ENCODE measurements around the gene DCANP1. TPM values are rescaled to one million over a fixed set of nuclear protein-coding genes. Genes with fewer than 3 reads are reported as not detected.

The DCANP1 gene
- total and polyA plus RNA-seq, 2 donors (not counting 1 experiment from before 2014, with no cell fraction given) = not detected

- Histone ChIP-seq H2AFZ (ENCODE audit: low read length) (peak within 1 kb of the TSS; percentile 97), H3K9ac (ENCODE audit: insufficient read depth, low read length) (peak within 1 kb of the TSS; percentile 88), H3K4me2 (ENCODE audit: extremely low read depth, insufficient read depth, low read length) (peak within 1 kb of the TSS; percentile 94), H3K4me3 (replicated peaks in 1 of 4; ENCODE audit: control extremely low read depth in 1 of 4, insufficient read depth in 1 of 4, low read depth in 3 of 4, low read length in 4 of 4) (peak within 1 kb of the TSS; percentile 72 to 86 (median 76)), H3K9me3 (ENCODE audit: control insufficient read depth, insufficient read depth, low read depth, low read length) (no peaks in the 10 kb centered on the region), H3K79me2 (ENCODE audit: control insufficient read depth, insufficient read depth, low read length) (peaks cover 49% of the 10 kb centered on the region), H4K20me1 (ENCODE audit: control insufficient read depth, extremely low read depth, insufficient read depth, low read length) (no peaks in the 10 kb centered on the region), H3K36me3 (ENCODE audit: control insufficient read depth, insufficient read depth, low read length) (no peaks in the 10 kb centered on the region), H3K27ac (ENCODE audit: insufficient read depth, low read length) (peak within 1 kb of the TSS; percentile 93), H3K4me1 (ENCODE audit: control insufficient read depth, extremely low read depth, insufficient read depth, low read length) (peaks cover 6% of the 10 kb centered on the region), H3K27me3 (ENCODE audit: control insufficient read depth, insufficient read depth, low read length) (no peaks in the 10 kb centered on the region)
- DNase-seq (ENCODE audit: low read depth in 2 of 2) = peak; percentile 83 to 85
- TF ChIP-seq CTCF (conservative IDR thresholded peaks at IDR 0.05 in 1 of 2, IDR thresholded peaks at IDR 0.05 in 1 of 2; ENCODE audit: low read depth in 1 of 2, low read length in 2 of 2) (no peak), EZH2 (IDR thresholded peaks at IDR 0.05; ENCODE audit: low read length, missing control alignments) (no peak)
Observed at GRCh38 chr5:135398855-135399793, 48.0 kb downstream of the DCANP1 start, which contains the start of gene MACROH2A1. TSS of gene MACROH2A1 (minus strand) at chr5:135399231. CDS start at chr5:135389093, 10,138 bp downstream.

- peak overlapping the region; percentile 93 for H3K27ac ChIP-seq (ENCODE audit: insufficient read depth, low read length)
- peak overlapping the region; percentile 94 for H3K4me2 ChIP-seq (ENCODE audit: extremely low read depth, insufficient read depth, low read length)
- H3K27me3 ChIP-seq (ENCODE audit: control insufficient read depth, insufficient read depth, low read length) = no peaks in the 10 kb centered on the region
- H4K20me1 ChIP-seq (ENCODE audit: control insufficient read depth, extremely low read depth, insufficient read depth, low read length) = no peaks in the 10 kb centered on the region
- no peak overlapping the region for H2AFZ ChIP-seq (ENCODE audit: low read length)
- peak overlapping the region; percentile 72 to 86 (median 76) for H3K4me3 ChIP-seq (replicated peaks in 1 of 4; ENCODE audit: control extremely low read depth in 1 of 4, insufficient read depth in 1 of 4, low read depth in 3 of 4, low read length in 4 of 4)
- H3K9ac ChIP-seq (ENCODE audit: insufficient read depth, low read length) = peak overlapping the region; percentile 88
- TF ChIP-seq CTCF (conservative IDR thresholded peaks at IDR 0.05 in 1 of 2, IDR thresholded peaks at IDR 0.05 in 1 of 2; ENCODE audit: low read depth in 1 of 2, low read length in 2 of 2) (no peak), EZH2 (IDR thresholded peaks at IDR 0.05; ENCODE audit: low read length, missing control alignments) (no peak)
- DNase-seq (ENCODE audit: low read depth in 2 of 2) = peak; percentile 26 to 43
- H3K9me3 ChIP-seq (ENCODE audit: control insufficient read depth, insufficient read depth, low read depth, low read length) = no peaks in the 10 kb centered on the region
- peaks cover 57% of the 10 kb centered on the region for H3K79me2 ChIP-seq (ENCODE audit: control insufficient read depth, insufficient read depth, low read length)
- peaks cover 13% of the 10 kb centered on the region for H3K4me1 ChIP-seq (ENCODE audit: control insufficient read depth, extremely low read depth, insufficient read depth, low read length)
- no peaks in the 10 kb centered on the region for H3K36me3 ChIP-seq (ENCODE audit: control insufficient read depth, insufficient read depth, low read length)
Observed at GRCh38 chr5:135398160-135398854, 48.8 kb downstream of the DCANP1 start.

- H3K9me3 ChIP-seq (ENCODE audit: control insufficient read depth, insufficient read depth, low read depth, low read length) = no peaks in the 10 kb centered on the region
- DNase-seq (ENCODE audit: low read depth in 2 of 2) = no peak
- H3K36me3 ChIP-seq (ENCODE audit: control insufficient read depth, insufficient read depth, low read length) = no peaks in the 10 kb centered on the region
- H3K4me3 ChIP-seq (replicated peaks in 1 of 4; ENCODE audit: control extremely low read depth in 1 of 4, insufficient read depth in 1 of 4, low read depth in 3 of 4, low read length in 4 of 4) = peak overlapping the region in 3 of 4 experiments; percentile 72 to 86 (median 76)
- H2AFZ ChIP-seq (ENCODE audit: low read length) = no peak overlapping the region
- H3K27ac ChIP-seq (ENCODE audit: insufficient read depth, low read length) = no peak overlapping the region
- no peaks in the 10 kb centered on the region for H4K20me1 ChIP-seq (ENCODE audit: control insufficient read depth, extremely low read depth, insufficient read depth, low read length)
- H3K4me1 ChIP-seq (ENCODE audit: control insufficient read depth, extremely low read depth, insufficient read depth, low read length) = peaks cover 24% of the 10 kb centered on the region
- peak overlapping the region; percentile 94 for H3K4me2 ChIP-seq (ENCODE audit: extremely low read depth, insufficient read depth, low read length)
- no peaks in the 10 kb centered on the region for H3K27me3 ChIP-seq (ENCODE audit: control insufficient read depth, insufficient read depth, low read length)
- H3K9ac ChIP-seq (ENCODE audit: insufficient read depth, low read length) = no peak overlapping the region
- peaks cover 69% of the 10 kb centered on the region for H3K79me2 ChIP-seq (ENCODE audit: control insufficient read depth, insufficient read depth, low read length)
- TF ChIP-seq CTCF (conservative IDR thresholded peaks at IDR 0.05 in 1 of 2, IDR thresholded peaks at IDR 0.05 in 1 of 2; ENCODE audit: low read depth in 1 of 2, low read length in 2 of 2) = no peak
- no peak for TF ChIP-seq EZH2 (IDR thresholded peaks at IDR 0.05; ENCODE audit: low read length, missing control alignments)
Observed at GRCh38 chr5:135397084-135397483, 50.1 kb downstream of the DCANP1 start.

Measured in fibroblast of lung (primary cell).